Hypothalamus (tissue), 51 donors: Measurements from ENCODE around the gene RGS14.
"Not testable (repeated sequence)": the region's sequence is repeated elsewhere in the genome, so short reads cannot be mapped to it uniquely, and the experiment has no call there.

ENCODE experiments used
- DNase-seq, 51 donors: peaks; one replicate each; lab custom pipeline; 2025; lab: John Stamatoyannopoulos, UW

The RGS14 gene

GRCh38 chr5:177344891-177345290, 12.8 kb upstream of the RGS14 start:
- DNase-seq, result no peak

GRCh38 chr5:177346820-177347219, 10.9 kb upstream of the RGS14 start:
- DNase-seq, result no peak

- no peak for DNase-seq
Measured at GRCh38 chr5:177347699-177348098, 10.0 kb upstream of the RGS14 start.

GRCh38 chr5:177349362-177349647, 8.4 kb upstream of the RGS14 start:
- no peak for DNase-seq

- no peak for DNase-seq
Measured at GRCh38 chr5:177349762-177350161, 8.0 kb upstream of the RGS14 start.

- DNase-seq, result no peak
Measured at GRCh38 chr5:177350776-177351391, 6.8 kb upstream of the RGS14 start.

GRCh38 chr5:177351392-177352329, 6.1 kb upstream of the RGS14 start, which contains the start of gene LMAN2:
Gene LMAN2, minus strand, starts transcription at chr5:177351668. Its CDS starts 21 bp downstream, at chr5:177351647.
- peak; percentile 52 to 100 (median 90) for DNase-seq

GRCh38 chr5:177353093-177353492, 4.6 kb upstream of the RGS14 start:
- DNase-seq, result no peak

GRCh38 chr5:177354256-177354655, 3.5 kb upstream of the RGS14 start:
- no peak for DNase-seq

- DNase-seq, result no peak
Measured at GRCh38 chr5:177354711-177355110, 3.0 kb upstream of the RGS14 start.

- no peak for DNase-seq
Measured at GRCh38 chr5:177355162-177355867, 2.4 kb upstream of the RGS14 start.

GRCh38 chr5:177355868-177356168, 1.9 kb upstream of the RGS14 start:
- DNase-seq, result no peak

GRCh38 chr5:177356746-177357145, 978 bp upstream of the RGS14 start:
- no peak for DNase-seq

GRCh38 chr5:177357146-177357458, 622 bp upstream of the RGS14 start:
- DNase-seq, result no peak

- no peak for DNase-seq
Measured at GRCh38 chr5:177358370-177358819, 671 bp downstream of the RGS14 start.

GRCh38 chr5:177359451-177359851, 1.7 kb downstream of the RGS14 start:
- no peak for DNase-seq

- no peak for DNase-seq
Measured at GRCh38 chr5:177359860-177360259, 2.1 kb downstream of the RGS14 start.

GRCh38 chr5:177360740-177361139, 3.0 kb downstream of the RGS14 start:
- DNase-seq, result not testable (repeated sequence)

GRCh38 chr5:177361418-177362291, 3.9 kb downstream of the RGS14 start:
- DNase-seq, result peak in 1 of 51 donors; percentile 38

- no peak for DNase-seq
Measured at GRCh38 chr5:177362292-177362609, 4.5 kb downstream of the RGS14 start.
